Stimulated activated naive CD4-positive, alpha-beta T cell treated with Interleukin-2 at 50 U/mL for 16 hours (primary cell): ENCODE results near the gene ANXA2.

Experiments
- DNase-seq: peaks from one replicate; lab custom pipeline; 2025; lab: John Stamatoyannopoulos, UW

Gene ANXA2

DNA sequence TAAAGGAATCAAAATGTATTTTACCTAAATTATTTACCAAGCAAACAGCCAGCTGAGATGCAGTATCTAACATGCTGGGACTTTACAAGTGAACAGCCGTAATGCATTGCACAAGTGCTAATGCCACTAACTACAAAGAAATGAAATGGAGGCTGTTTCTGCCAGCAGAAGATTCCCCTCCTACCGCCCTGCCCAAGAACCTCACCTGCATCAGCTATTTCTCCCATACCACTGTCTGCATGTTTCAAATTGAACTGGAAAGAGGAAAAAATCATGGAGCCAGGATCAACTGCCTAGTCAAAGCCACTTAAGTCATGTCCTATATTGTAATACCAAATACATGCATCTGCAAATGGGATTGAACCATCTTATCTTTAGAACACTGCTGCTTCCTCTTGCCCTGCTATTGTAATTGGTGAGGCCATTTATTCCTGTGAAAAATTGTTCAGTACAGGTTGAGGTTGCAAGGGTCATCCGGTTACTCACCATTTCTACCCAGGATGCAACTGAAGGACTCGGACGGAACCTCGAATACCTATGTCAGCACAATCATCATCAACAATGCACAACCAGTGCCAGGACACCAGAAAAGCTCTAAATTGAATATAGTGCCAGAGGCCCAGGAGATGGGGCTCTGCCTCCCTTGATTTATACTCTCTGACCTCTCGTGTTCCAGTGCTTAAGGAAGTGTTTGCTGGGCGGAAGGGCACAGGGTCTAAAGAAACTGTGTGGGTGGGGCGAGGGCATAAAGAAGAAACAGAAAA is 27.5 kb downstream of the ANXA2 start:
- no peak for DNase-seq

DNA sequence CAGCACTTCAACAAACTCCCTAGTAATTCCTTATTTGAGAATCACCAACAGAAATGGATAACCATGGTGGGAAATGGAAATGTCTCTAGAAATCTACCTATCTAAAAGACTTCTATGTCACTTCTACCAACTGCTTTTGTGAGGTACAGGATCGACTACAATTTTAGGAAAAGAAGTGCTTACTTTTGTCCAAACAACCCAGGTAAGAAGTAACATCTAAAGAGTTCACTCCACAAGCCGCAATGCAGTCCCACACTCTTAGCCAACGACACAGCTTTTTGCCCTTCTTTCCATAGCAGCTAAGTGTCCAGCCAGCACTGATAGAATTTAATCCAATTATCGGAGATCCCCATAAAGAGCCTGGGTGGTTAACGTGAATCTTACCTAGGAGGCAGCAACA is 28.1 kb downstream of the ANXA2 start:
- no peak for DNase-seq

- no peak for DNase-seq
Measured at GRCh38 chr15:60364612-60364924, 33.2 kb downstream of the ANXA2 start.

DNA sequence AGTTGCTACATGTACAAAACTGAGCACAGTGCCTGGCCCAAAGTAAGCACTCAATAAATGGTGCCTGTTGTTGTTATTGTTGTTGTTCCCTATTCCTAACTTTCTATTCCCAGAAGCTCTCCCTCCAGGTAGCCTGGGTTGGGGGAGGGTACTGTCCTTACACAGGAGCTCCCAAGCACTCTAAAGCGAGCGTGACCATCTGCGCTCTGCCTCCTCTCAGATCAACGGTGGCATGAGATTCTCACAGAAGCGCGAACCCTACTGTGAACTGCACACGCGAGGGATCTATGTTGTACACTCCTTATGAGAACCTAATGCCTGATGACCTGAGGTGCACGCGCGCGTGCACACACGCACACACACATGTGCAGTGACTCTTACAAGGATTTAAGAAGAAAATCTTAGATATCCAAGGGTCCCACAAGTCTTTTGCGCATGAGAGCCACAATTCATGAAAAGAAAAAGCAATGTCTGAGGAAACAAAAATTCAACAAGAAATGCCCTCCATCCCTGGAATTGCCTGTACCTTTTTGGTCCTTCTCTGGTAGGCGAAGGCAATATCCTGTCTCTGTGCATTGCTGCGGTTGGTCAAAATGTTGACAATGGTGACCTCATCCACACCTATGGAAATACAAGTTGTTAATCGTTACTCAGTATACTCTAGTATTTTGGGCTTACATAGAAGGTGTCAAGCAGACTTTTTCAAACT is 33.7 kb downstream of the ANXA2 start:
- DNase-seq: no peak

- no peak for DNase-seq
Measured at GRCh38 chr15:60363087-60363549, 34.7 kb downstream of the ANXA2 start.

GRCh38 chr15:60362321-60363086 is 35.3 kb downstream of the ANXA2 start:
- DNase-seq: peak; percentile 46

- DNase-seq: peak; percentile 4
Measured at GRCh38 chr15:60359738-60360137, 38.0 kb downstream of the ANXA2 start.

- no peak for DNase-seq
Measured at GRCh38 chr15:60358935-60359682, 38.7 kb downstream of the ANXA2 start.

DNA sequence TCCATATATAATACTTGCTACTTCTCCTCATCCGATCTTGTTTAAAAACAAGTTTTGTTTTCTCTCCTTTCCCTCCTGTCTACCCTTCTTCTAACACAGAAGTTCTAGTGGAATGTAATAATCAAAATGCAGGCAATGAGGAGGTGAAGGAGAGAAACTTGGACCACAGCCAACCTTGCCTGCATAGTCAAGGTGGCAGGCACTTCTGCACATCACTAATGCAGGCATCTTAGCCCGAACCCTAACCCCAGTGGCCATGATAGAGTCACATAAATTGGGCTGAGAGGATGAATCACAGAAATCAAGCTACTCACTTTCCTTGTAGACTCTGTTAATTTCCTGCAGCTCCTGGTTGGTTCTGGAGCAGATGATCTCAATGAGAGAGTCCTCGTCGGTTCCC is 41.0 kb downstream of the ANXA2 start:
- no peak for DNase-seq

- DNase-seq: no peak
Measured at GRCh38 chr15:60355148-60355857, 42.5 kb downstream of the ANXA2 start.

- no peak for DNase-seq
Measured at GRCh38 chr15:60353245-60353920, 44.4 kb downstream of the ANXA2 start.

- DNase-seq: no peak
Measured at GRCh38 chr15:60352525-60352924, 45.3 kb downstream of the ANXA2 start.

DNA sequence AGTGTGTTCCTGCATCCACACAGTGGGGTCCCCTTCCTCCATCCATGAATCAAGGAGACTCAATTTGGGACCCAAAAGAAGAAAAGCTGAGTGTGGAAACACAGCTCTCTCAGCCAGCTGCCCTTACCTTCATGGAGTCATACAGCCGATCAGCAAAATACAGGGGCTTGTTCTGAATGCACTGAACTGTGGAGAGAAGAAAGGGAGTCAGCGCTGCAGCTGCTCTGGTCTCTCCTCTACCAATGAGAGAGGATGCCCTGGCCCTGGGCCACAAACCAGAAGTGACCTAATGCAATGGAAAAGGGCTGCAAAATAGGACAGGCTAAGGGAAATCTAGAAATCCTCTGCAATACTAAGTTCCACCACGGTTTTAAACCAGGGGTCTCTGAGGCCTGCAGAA is 46.7 kb downstream of the ANXA2 start:
- DNase-seq: no peak

DNA sequence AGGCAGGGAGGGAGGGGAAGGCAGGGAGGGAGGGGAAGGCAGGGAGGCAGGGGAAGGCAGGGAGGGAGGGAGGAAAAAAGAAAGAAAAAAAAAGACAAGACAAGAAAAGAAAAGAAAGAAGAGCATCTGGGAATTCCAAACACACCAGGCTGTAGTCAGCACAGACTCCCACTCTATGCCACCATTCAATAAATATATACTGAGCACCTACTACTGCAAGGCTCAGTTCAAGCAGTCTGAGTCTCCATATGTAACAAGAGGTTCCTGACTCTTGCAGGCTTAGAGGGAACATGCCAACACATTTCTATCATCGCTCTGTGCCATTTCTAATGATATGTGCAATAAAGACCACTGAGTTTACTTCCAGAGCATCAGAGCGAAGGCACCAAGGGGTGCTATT is 47.7 kb downstream of the ANXA2 start:
- DNase-seq: no peak

GRCh38 chr15:60349589-60349988 is 48.2 kb downstream of the ANXA2 start:
- DNase-seq: no peak

DNA sequence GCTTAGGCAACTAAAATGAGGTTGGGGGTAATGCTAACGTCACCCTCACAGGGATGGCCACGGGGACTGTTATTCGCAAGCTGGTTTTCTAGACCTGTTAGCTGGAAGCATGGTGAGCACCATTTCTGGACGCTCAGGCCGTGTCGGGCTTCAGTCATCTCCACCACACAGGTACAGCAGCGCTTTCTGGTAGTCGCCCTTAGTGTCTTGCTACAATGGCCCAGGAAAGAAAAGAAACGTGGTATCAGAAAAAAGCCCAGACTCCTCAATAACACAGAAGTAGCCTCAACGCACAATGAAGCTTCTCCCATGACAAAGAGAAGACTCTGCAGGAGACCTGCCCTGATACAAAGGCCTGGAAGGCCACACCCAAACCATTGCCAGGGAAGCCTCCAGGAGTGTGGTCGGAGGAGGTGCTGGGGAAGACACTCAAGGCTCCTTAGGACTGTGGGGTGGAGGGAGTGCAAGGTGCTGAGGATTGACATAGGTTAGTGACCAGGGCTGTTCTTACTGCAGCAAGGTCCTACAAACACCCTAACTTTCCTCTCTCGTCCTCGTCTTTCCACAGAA is 50.2 kb downstream of the ANXA2 start:
- no peak for DNase-seq

GRCh38 chr15:60346653-60347052 is 51.1 kb downstream of the ANXA2 start:
- DNase-seq: no peak

GRCh38 chr15:60346077-60346476 is 51.7 kb downstream of the ANXA2 start:
- no peak for DNase-seq

DNA sequence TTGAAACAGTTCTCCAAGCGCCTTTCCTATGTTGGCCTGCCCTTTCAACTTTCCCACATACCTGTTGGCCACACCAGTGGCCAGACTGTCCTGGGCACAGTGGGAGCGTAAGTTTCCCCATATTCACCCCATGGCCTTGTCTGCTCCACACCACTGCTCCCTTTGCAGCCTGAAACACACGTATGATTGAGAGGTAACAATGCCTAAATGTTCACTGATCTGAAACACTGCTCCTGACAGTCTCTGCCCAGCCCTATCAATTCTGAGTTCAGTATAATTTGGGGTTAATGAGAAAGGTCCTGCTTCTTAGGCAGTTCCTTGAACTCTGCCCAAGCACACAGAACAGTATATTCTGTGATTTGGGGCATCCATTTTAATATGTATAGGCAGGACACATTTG is 52.2 kb downstream of the ANXA2 start:
- DNase-seq: no peak

DNA sequence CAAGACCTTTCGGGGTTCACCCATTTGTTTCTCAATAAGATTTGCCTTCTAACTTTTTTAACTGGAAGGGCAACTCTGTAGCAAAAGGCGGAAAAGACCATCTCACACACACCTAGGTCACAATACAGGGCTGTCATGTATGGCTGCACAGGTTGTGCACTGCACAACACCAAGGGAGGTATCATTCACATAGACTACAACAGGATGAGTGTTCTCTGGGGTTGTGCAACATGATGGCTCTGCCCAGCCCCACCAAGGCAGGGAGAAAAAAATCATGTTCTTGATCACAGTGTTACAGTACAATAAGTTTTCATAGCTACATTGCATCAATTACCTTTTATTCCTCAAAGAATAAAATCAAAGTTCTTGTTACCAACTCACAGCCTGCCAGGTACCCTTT is 52.8 kb downstream of the ANXA2 start:
- no peak for DNase-seq

DNA sequence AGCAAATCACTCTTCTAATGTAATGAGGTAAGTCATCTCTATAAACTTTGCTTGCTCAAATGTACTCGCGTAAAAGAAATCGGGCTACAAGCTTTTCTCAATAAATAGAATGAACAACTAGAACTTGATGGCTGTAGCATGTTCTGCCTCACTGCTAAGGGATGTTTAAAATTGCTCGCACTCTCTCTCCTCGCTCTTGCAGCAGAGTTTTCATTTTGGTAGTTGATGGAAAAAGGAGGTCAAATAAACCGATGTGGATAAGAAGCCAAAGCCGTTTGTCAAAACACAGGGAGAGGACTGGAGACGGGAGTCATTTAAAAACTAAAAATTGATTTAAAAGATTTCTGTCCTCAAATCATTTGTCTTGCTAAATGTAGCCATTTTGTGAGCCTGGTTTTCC is 53.3 kb downstream of the ANXA2 start:
- no peak for DNase-seq
